GM12878 (cell line): Measurements from ENCODE around the gene ANKRD55. TPM values are rescaled to one million over a fixed set of nuclear protein-coding genes. Genes with fewer than 3 reads are reported as not detected.

Experiments used
- ATAC-seq: fragments of 200-7000 bp; cut with Tn5 transposase; 3 replicates; pipeline ENCODE4 v1.9.1; 2020; ENCODE audit warnings: mild to moderate bottlenecking, moderate library complexity
- BruUV-seq: library from RNA; stranded (reverse); fragments of 400-500 nt; replicated peaks from 2 replicates; lab custom pipeline; 2021; lab: Mats Ljungman, UMichigan
- CTCF ChIA-PET: fragments of 300-600 bp; sonication (Branson Sonifier 250); formaldehyde crosslinking; extraction: SDS; loops from one replicate; lab custom pipeline; 2021; ENCODE audit warnings: inconsistent platforms; lab: Yijun Ruan, JAX
- POLR2A ChIA-PET: fragments of 350-600 bp; formaldehyde crosslinking; extraction: SDS; loops from one replicate; lab custom pipeline; 2021; ENCODE audit warnings: inconsistent platforms; lab: Charles Lee
- RAD21 ChIA-PET: fragments of 300-600 bp; sonication (Branson Sonifier 250); formaldehyde crosslinking; loops from one replicate; lab custom pipeline; 2023; ENCODE audit warnings: antibody characterized with exemption; ENCODE audit not compliant: unreplicated experiment; lab: Charles Lee
- SMC1A ChIA-PET: fragments of 300-600 bp; sonication (Branson Sonifier 250); formaldehyde crosslinking; loops from one replicate; lab custom pipeline; 2023; ENCODE audit not compliant: unreplicated experiment, uncharacterized antibody; lab: Charles Lee
- DNase-seq: peaks from one replicate; pipeline ENCODE4 v3.0.0-alpha.2; 2011; ENCODE audit warnings: low read depth, low spot score
- FAIRE-seq: peaks from 3 replicates; lab custom pipeline; 2011; peaks lifted over from hg19 to GRCh38; lab: Jason Lieb, UNC
- H2AFZ ChIP-seq: 2 replicates; pipeline ENCODE4 v1.6.0; 2011; ENCODE audit warnings: low read depth, low read length, control low read depth; ENCODE audit not compliant: control insufficient read depth
- H3K27ac ChIP-seq: 2 replicates; pipeline ENCODE4 v1.5.1; 2011; ENCODE audit warnings: control low read depth; ENCODE audit not compliant: control insufficient read depth, insufficient read depth
- H3K27me3 ChIP-seq, 2 experiments: replicated peaks in 1 of 2; 2 replicates each; pipeline versions ENCODE4 v1.6.0 to v1.6.1; 2011; ENCODE audit warnings: low read length in 1 of 2; ENCODE audit not compliant: control insufficient read depth in 2 of 2, insufficient read depth in 2 of 2
- H3K36me3 ChIP-seq, 2 experiments: 2 replicates each; pipeline ENCODE4 v1.5.1; 2011; ENCODE audit warnings: low read length in 1 of 2; ENCODE audit not compliant: control insufficient read depth in 2 of 2, insufficient read depth in 2 of 2
- H3K4me1 ChIP-seq: 2 replicates; pipeline ENCODE4 v1.6.1; 2011; ENCODE audit warnings: mild to moderate bottlenecking, low read length, moderate library complexity, mixed read lengths; ENCODE audit not compliant: control insufficient read depth, insufficient read depth
- H3K4me2 ChIP-seq: 2 replicates; pipeline ENCODE4 v1.6.0; 2011; ENCODE audit warnings: control low read depth; ENCODE audit not compliant: control insufficient read depth, insufficient read depth
- H3K4me3 ChIP-seq: fragments of 200-600 bp; sonication (generic); 2 replicates; pipeline ENCODE4 v1.5.1; 2016
- H3K79me2 ChIP-seq: 2 replicates; pipeline ENCODE4 v1.6.0; 2011; ENCODE audit warnings: low read length; ENCODE audit not compliant: control insufficient read depth, insufficient read depth
- H3K9ac ChIP-seq: 2 replicates; pipeline ENCODE4 v1.8.0; 2011; ENCODE audit warnings: low read length, control low read depth, mixed read lengths; ENCODE audit not compliant: control insufficient read depth, insufficient read depth
- H3K9me3 ChIP-seq: replicated peaks from 3 replicates; pipeline ENCODE4 v1.5.1; 2011; ENCODE audit warnings: mild to moderate bottlenecking, low read length; ENCODE audit not compliant: control insufficient read depth, insufficient read depth
- H4K20me1 ChIP-seq: 2 replicates; pipeline ENCODE4 v1.6.0; 2011; ENCODE audit not compliant: control insufficient read depth, insufficient read depth
- ATF2 ChIP-seq: IDR thresholded peaks from 2 replicates; pipeline ENCODE4 v1.6.1; 2012; ENCODE audit warnings: low read length, inconsistent platforms
- BCLAF1 ChIP-seq: fragments of 450-650 bp; IDR thresholded peaks from 2 replicates; pipeline ENCODE4 v1.6.1; 2017; ENCODE audit warnings: antibody characterized with exemption, mild to moderate bottlenecking, moderate library complexity
- ETV6 ChIP-seq, 2 experiments: fragments of 450-650 bp in 1 of 2; IDR thresholded peaks in 1 of 2; conservative IDR thresholded peaks in 1 of 2; 2 replicates each; pipeline ENCODE4 v1.6.1; 2014; ENCODE audit warnings: antibody characterized with exemption in 1 of 2, borderline replicate concordance in 1 of 2, low read depth in 1 of 2, mild to moderate bottlenecking in 1 of 2, moderate library complexity in 1 of 2
- FOXM1 ChIP-seq: IDR thresholded peaks from 2 replicates; pipeline ENCODE4 v1.6.1; 2012; ENCODE audit warnings: low read depth, mild to moderate bottlenecking, inconsistent platforms, low read length, moderate library complexity
- GATAD2B ChIP-seq: fragments of 450-650 bp; conservative IDR thresholded peaks from 2 replicates; pipeline ENCODE4 v1.6.1; 2017; ENCODE audit warnings: low read depth, mild to moderate bottlenecking, moderate library complexity
- JUNB ChIP-seq: IDR thresholded peaks from 2 replicates; pipeline ENCODE4 v1.6.1; 2016; ENCODE audit warnings: antibody characterized with exemption, mild to moderate bottlenecking
- LARP7 ChIP-seq: fragments of 450-650 bp; IDR thresholded peaks from 2 replicates; pipeline ENCODE4 v1.6.1; 2017; ENCODE audit warnings: mild to moderate bottlenecking
- MTA2 ChIP-seq: fragments of 450-650 bp; IDR thresholded peaks from 2 replicates; pipeline ENCODE4 v1.6.1; 2016; ENCODE audit warnings: low read depth, mild to moderate bottlenecking, moderate library complexity
- PKNOX1 ChIP-seq: fragments of 450-650 bp; IDR thresholded peaks from 2 replicates; pipeline ENCODE4 v1.6.1; 2016; ENCODE audit warnings: mild to moderate bottlenecking
- POU2F2 ChIP-seq: IDR thresholded peaks from 3 replicates; pipeline ENCODE4 v1.6.1; 2011; ENCODE audit warnings: low read depth, mild to moderate bottlenecking, low read length, borderline replicate concordance
- SPI1 ChIP-seq: IDR thresholded peaks from 2 replicates; pipeline ENCODE4 v1.6.1; 2011; ENCODE audit warnings: low read depth, mild to moderate bottlenecking, low read length, moderate library complexity, borderline replicate concordance; ENCODE audit not compliant: insufficient read depth
- ZNF217 ChIP-seq: fragments of 450-650 bp; IDR thresholded peaks from 2 replicates; pipeline ENCODE4 v1.6.1; 2017; ENCODE audit warnings: antibody characterized with exemption, mild to moderate bottlenecking
- whole genome bisulfite sequencing: methylation state at CpG from one replicate; pipeline ENCODE4 v1.1.6; 2016; ENCODE audit warnings: low lambda C conversion rate; ENCODE audit not compliant: insufficient replicate concordance, insufficient coverage; ENCODE audit errors: missing lambda C conversion rate; 5-methylcytosine and 5-hydroxymethylcytosine counted together
- in situ Hi-C: fragments of 300-500 bp; cut with MboI; formaldehyde crosslinking; loops from 9 replicates; pipeline ENCODE4 v1.14.3; 2018; ENCODE audit warnings: mixed read lengths
- intact Hi-C: fragments of 100-400 bp; cut with micrococcal nuclease; formaldehyde crosslinking; loops from one replicate; pipeline ENCODE4 v1.14.2; 2022; ENCODE audit not compliant: unreplicated experiment
- polyA plus RNA-seq, 11 experiments: library from polyadenylated mRNA; depleted of rRNA in 4 of 11; unstranded in 6 of 11; stranded (reverse) in 5 of 11; fragments of >200 nt; fragmentation: Nextera tagmentation in 4 of 11; fragmentation: Illumina TruSeq in 1 of 11; extraction: Ambion mirVana in 4 of 11; extraction: Trizol in 1 of 11; gene quantifications; 1 replicate in 1 of 11; 2 replicates in 10 of 11; pipeline versions ENCODE4 v1.2.1 to v1.2.3, GENCODE V29; 2011 to 2016; ENCODE audit warnings: inconsistent platforms in 2 of 11, missing spikeins in 2 of 11, low read depth in 1 of 11
- total RNA-seq, 4 experiments: library from RNA; depleted of rRNA in 3 of 4; stranded (reverse); fragments of >200 nt in 3 of 4; fragmentation: Illumina TruSeq in 1 of 4; extraction: Trizol in 1 of 4; gene quantifications; 2 replicates each; pipeline versions ENCODE4 v1.2.1 to v1.2.3, GENCODE V29; 2013 to 2021

The ANKRD55 gene
- total and polyA plus RNA-seq, 10 of the 15 experiments (the other 5 are each of a cell fraction or from before 2014, with no cell fraction given) = 0.04 TPM; not detected in 9

- 0 out of 2 replicates have a peak, but pooled peaks have one; percentile 15 for TF ChIP-seq ATF2
- peak; percentile 95 for TF ChIP-seq SPI1
- peak; percentile 87 for TF ChIP-seq GATAD2B
Observed at GRCh38 chr5:56095579-56096102, 137.5 kb downstream of the ANKRD55 start (continued).

GRCh38 chr5:56094579-56095361, 138.4 kb downstream of the ANKRD55 start:
- Histone ChIP-seq H3K36me3 (no peaks in the 10 kb centered on the region), H3K4me2 (peak overlapping the region; percentile 56), H2AFZ (peak overlapping the region; percentile 24; the same call in 1 of the 2 replicates), H3K9ac (no peak overlapping the region), H4K20me1 (no peaks in the 10 kb centered on the region), H3K9me3 (no peaks in the 10 kb centered on the region), H3K27ac (peak overlapping the region; percentile 76), H3K4me3 (no peak overlapping the region), H3K27me3 (no peaks in the 10 kb centered on the region), H3K4me1 (peaks cover 21% of the 10 kb centered on the region), H3K79me2 (no peaks in the 10 kb centered on the region)
- intact Hi-C loops = loop anchor here (1.0 to 2.0 kb wide), 4 partner anchors 14 to 99 kb away; no protein-coding TSS in a partner anchor
- ChIA-PET POLR2A (interaction anchor here (0.7 to 5.1 kb wide), 15 partner anchors 8 to 112 kb away, joined by 3 to 38 read pairs (median 7); no protein-coding TSS in a partner anchor), SMC1A (interaction anchor here (0.8 to 10.6 kb wide), 32 partner anchors 8 to 158 kb away, joined by 3 to 206 read pairs (median 5); partner anchors contain the start of gene IL6ST), CTCF (interaction anchor here (0.6 to 2.9 kb wide), 21 partner anchors 9 to 158 kb away, joined by 3 to 20 read pairs (median 4); no protein-coding TSS in a partner anchor), RAD21 (interaction anchor here (0.7 to 4.6 kb wide), 30 partner anchors 8 to 192 kb away, joined by 3 to 92 read pairs (median 5); partner anchors contain the start of gene IL6ST)
- FAIRE-seq (peak; percentile 35), DNase-seq (no peak), ATAC-seq (peak; percentile 80)
- 39% methylated on average over 10 of the region's 10 CpGs for WGBS
- in situ Hi-C loops = no loop called here
- BruUV-seq = no TSS peak
- TF ChIP-seq ZNF217 (no peak), ETV6 (conservative IDR thresholded peaks at IDR 0.05 in 1 of 2, IDR thresholded peaks at IDR 0.05 in 1 of 2; ENCODE audit: borderline replicate concordance in 1 of 2, low read depth in 1 of 2) (no peak), SPI1 (no peak), PKNOX1 (peak; percentile 73), LARP7 (no peak), MTA2 (no peak), BCLAF1 (no peak), POU2F2 (peak; percentile 56; the same call in 1 of the 3 replicates), JUNB (no peak), FOXM1 (no peak)
